ENCODE data around the gene ADAP2. TPM values are rescaled to one million over a fixed set of nuclear protein-coding genes. Genes with fewer than 3 reads are reported as not detected.

ADAP2 gene
- total RNA-seq, 1 donor from 2014 or later, result 9.4 TPM

DNA sequence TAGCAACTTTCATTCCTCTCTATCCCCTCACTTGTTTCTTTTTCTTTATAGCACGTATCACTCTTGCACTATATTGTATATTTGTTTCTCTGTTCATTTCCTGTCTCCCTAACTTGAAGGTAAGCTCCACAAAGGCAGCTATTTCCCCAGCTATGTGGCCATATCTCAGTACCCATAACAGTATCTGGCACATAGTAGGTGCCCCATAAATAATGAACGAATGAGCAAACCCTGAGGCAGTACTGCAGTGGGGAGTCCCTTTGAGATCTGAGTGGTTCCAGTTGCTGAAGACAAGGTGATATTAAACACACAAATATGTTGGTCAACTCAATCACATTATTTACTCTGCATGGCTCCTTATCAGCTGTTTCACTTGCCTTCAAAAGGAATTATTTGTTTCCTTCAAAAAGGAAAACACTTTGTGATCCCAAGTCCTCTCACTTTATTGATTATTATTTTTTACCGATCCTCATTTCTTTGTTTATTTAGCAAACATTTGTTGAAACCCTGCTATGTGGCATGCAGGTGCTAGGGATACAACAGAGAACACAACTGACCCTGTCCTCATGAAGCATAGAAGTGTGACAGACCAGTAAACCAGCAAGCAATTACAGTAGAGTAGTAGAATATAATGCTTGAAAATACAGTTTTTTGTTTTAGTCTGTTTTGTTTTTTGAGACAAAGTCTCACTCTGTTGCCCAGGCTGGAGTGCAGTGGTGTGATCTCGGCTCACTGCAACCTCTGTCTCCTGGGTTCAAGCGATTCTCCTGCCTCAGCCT is 5.7 kb upstream of the ADAP2 start:
- peaks cover 0 to 3% (median 0%) of the 10 kb centered on the region in 3 donors for H3K4me1 ChIP-seq (ENCODE audit: control insufficient read depth in 3 of 3, insufficient read depth in 3 of 3, low read length in 3 of 3)
- no peak overlapping the region for H3K4me3 ChIP-seq (ENCODE audit: low read length in 3 of 3)
- no peaks in the 10 kb centered on the region for H3K36me3 ChIP-seq (ENCODE audit: control insufficient read depth in 3 of 3, insufficient read depth in 3 of 3, low read length in 3 of 3)
- no peak overlapping the region for H3K27ac ChIP-seq (ENCODE audit: low read depth, low read length)
- no peak overlapping the region for H3K9ac ChIP-seq (ENCODE audit: low read depth in 1 of 3, low read length in 3 of 3)
- peaks cover 0 to 11% (median 4%) of the 10 kb centered on the region in 3 donors for H3K27me3 ChIP-seq (ENCODE audit: control insufficient read depth in 3 of 3, insufficient read depth in 3 of 3, low read length in 3 of 3)
- no peaks in the 10 kb centered on the region for H3K9me3 ChIP-seq (ENCODE audit: control insufficient read depth in 3 of 3, low read length in 3 of 3)

DNA sequence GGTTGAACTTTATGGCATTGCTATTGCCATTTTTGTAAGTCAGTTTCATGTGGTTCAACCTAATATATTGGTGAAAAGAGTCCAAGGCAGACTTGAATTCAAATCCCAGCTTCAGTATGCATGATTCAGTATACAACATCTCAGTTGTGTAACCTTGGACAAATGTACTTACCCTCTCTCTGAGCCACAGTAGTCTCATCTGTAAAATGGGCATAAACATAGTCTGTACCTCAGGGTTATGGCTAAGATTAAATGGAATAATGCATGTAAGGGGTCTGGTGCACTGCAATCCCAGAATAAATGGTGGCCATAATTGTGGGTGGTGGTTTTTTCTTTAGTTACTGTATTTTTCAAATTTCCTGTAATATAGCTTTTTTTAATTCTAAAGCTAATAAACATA is 4.7 kb upstream of the ADAP2 start:
- no peak overlapping the region for H3K9ac ChIP-seq (ENCODE audit: low read depth in 1 of 3, low read length in 3 of 3)
- no peaks in the 10 kb centered on the region for H3K36me3 ChIP-seq (ENCODE audit: control insufficient read depth in 3 of 3, insufficient read depth in 3 of 3, low read length in 3 of 3)
- H3K4me1 ChIP-seq (ENCODE audit: control insufficient read depth in 3 of 3, insufficient read depth in 3 of 3, low read length in 3 of 3), result peaks cover 0 to 3% (median 0%) of the 10 kb centered on the region in 3 donors
- no peak overlapping the region for H3K27ac ChIP-seq (ENCODE audit: low read depth, low read length)
- H3K27me3 ChIP-seq (ENCODE audit: control insufficient read depth in 3 of 3, insufficient read depth in 3 of 3, low read length in 3 of 3), result peaks cover 5 to 20% (median 8%) of the 10 kb centered on the region in 3 donors
- no peak overlapping the region for H3K4me3 ChIP-seq (ENCODE audit: low read length in 3 of 3)
- no peaks in the 10 kb centered on the region for H3K9me3 ChIP-seq (ENCODE audit: control insufficient read depth in 3 of 3, low read length in 3 of 3)

DNA sequence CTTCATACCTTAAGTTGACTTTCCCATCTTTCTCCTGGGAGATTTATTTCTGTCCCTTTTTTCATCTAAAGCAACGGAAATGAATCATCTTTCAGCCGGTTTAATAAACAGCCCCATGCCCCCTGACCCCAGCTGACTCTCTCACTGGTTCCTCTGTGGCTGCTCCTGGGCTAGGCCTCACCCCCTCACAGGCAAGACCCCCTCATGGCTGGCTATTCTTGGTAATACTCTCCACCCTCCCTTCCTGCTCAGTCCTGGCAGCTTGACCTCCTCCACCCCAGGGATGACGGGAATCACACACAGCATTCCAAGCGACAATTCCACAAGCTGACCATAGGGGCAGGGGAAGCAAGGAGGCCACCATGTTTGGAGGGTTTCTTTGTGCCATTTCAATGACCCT is 1.5 kb upstream of the ADAP2 start:
- Histone ChIP-seq H3K27ac (ENCODE audit: low read depth, low read length) (no peak overlapping the region), H3K4me3 (ENCODE audit: low read length in 3 of 3) (no peak overlapping the region), H3K36me3 (ENCODE audit: control insufficient read depth in 3 of 3, insufficient read depth in 3 of 3, low read length in 3 of 3) (no peaks in the 10 kb centered on the region), H3K27me3 (ENCODE audit: control insufficient read depth in 3 of 3, insufficient read depth in 3 of 3, low read length in 3 of 3) (peaks cover 28 to 33% (median 32%) of the 10 kb centered on the region in 3 donors), H3K9ac (ENCODE audit: low read depth in 1 of 3, low read length in 3 of 3) (no peak overlapping the region), H3K4me1 (ENCODE audit: control insufficient read depth in 3 of 3, insufficient read depth in 3 of 3, low read length in 3 of 3) (peaks cover 0 to 9% (median 5%) of the 10 kb centered on the region in 3 donors), H3K9me3 (ENCODE audit: control insufficient read depth in 3 of 3, low read length in 3 of 3) (no peaks in the 10 kb centered on the region)

DNA sequence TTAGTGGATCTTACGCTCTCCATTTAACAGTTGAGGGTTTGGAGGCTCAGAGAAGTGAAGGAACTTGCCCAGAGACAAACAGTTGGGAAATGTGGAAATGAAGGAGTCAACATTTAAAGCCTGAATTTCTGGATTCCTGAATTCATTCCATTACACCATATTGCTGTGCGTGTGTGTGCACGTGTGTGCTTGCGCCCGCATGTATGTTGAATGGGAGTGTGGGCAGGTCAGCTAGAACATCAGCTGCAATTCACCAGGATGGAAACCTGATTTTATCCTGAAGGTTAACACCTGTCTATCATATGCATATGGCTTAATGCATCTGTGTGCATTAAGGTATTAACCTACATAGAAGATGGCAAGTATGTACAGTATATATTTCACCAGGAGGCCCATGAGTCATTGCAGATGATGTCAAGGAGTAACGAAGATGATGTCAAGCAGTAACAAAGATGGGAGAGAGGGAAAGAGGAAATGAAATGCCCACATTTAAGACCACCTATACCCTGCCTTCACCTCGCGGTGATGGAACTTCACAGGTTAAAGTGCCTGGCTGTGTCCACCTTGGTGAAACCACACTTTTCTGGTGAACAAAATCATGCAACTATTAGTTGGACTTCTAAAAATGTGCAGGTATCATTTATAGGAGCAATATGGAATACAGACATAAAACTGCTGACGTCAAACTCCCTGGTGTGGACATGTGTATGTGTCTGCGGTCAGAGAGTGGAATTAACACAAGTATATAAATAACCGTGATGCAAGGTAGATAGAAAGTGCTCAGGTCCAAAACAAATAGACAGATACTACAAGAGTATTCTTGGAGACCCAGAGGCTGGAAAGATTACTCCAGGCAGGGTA is 832 bp upstream of the ADAP2 start:
- no peak overlapping the region for H3K9ac ChIP-seq (ENCODE audit: low read depth in 1 of 3, low read length in 3 of 3)
- no peaks in the 10 kb centered on the region for H3K9me3 ChIP-seq (ENCODE audit: control insufficient read depth in 3 of 3, low read length in 3 of 3)
- H3K27ac ChIP-seq (ENCODE audit: low read depth, low read length), result no peak overlapping the region
- no peaks in the 10 kb centered on the region for H3K36me3 ChIP-seq (ENCODE audit: control insufficient read depth in 3 of 3, insufficient read depth in 3 of 3, low read length in 3 of 3)
- peaks cover 0 to 9% (median 5%) of the 10 kb centered on the region in 3 donors for H3K4me1 ChIP-seq (ENCODE audit: control insufficient read depth in 3 of 3, insufficient read depth in 3 of 3, low read length in 3 of 3)
- peak overlapping the region in 1 of 3 donors; percentile 45 for H3K4me3 ChIP-seq (ENCODE audit: low read length in 3 of 3)
- peaks cover 30 to 35% (median 32%) of the 10 kb centered on the region in 3 donors for H3K27me3 ChIP-seq (ENCODE audit: control insufficient read depth in 3 of 3, insufficient read depth in 3 of 3, low read length in 3 of 3)

DNA sequence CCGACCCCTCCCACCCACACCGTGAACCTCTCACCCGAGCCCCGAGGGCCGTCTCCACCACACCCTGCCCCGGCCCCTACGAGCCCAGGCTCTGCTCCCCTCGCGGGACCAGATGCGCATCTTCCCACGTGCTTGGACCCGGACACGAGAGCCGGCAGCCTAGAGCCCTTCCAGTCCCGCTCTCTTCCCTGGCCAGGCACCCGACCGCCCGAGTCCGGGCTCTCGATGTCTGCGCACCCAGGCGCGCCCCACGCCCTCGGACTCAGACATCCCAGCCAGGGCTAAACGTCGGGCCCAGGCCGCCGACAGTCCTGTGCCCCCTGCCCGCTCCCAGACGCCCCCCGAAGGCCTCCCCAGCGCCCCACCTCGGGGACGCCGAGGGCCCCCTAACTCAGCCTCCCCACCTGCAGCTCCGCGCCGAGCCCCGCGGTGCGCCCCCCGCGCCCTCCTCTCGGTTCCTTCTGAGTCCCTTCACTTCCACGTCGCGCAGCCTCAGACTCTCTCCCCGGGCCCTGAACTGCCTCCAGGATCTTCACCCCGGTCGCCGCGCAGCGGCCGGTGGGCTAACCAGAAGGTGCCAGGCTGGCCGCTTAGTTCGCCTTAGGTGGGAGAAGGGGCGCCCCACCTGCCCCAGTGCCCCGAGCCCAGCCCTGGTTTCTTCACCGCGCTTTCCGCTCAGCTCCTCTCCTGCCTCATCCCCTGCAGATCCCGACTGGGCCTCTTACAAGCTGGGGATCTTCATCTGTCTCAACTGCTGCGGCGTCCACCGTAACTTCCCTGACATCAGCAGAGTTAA is 688 bp downstream of the ADAP2 start:
- Histone ChIP-seq H3K27me3 (ENCODE audit: control insufficient read depth in 3 of 3, insufficient read depth in 3 of 3, low read length in 3 of 3) (peaks cover 35 to 46% (median 45%) of the 10 kb centered on the region in 3 donors), H3K36me3 (ENCODE audit: control insufficient read depth in 3 of 3, insufficient read depth in 3 of 3, low read length in 3 of 3) (no peaks in the 10 kb centered on the region), H3K9me3 (ENCODE audit: control insufficient read depth in 3 of 3, low read length in 3 of 3) (no peaks in the 10 kb centered on the region), H3K9ac (ENCODE audit: low read depth in 1 of 3, low read length in 3 of 3) (peak overlapping the region in 2 of 3 donors; percentile 33 to 43), H3K4me1 (ENCODE audit: control insufficient read depth in 3 of 3, insufficient read depth in 3 of 3, low read length in 3 of 3) (peaks cover 0 to 9% (median 5%) of the 10 kb centered on the region in 3 donors), H3K27ac (ENCODE audit: low read depth, low read length) (peak overlapping the region; percentile 36), H3K4me3 (ENCODE audit: low read length in 3 of 3) (peak overlapping the region; percentile 46 to 52 (median 49))

DNA sequence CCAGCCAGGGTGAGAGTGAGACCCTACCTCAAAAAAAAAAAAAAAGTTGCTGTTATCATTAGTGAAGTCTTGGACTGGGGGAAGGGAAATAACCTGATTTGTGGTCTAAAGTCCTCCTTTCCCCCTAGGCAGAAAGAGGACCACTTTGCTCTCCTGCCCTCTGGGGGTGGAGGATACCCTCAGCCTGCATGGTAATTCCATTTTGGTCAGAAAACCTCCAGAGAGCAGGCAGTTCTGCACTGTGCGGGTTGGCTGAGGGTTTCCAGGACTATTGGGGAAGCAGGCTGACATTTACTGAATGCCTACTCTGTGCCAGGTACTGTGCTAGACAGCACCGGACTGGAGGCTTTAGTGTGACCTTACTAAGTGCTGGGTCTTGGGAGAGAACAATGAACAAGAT is 2.6 kb downstream of the ADAP2 start:
- no peak overlapping the region for H3K27ac ChIP-seq (ENCODE audit: low read depth, low read length)
- H3K4me1 ChIP-seq (ENCODE audit: control insufficient read depth in 3 of 3, insufficient read depth in 3 of 3, low read length in 3 of 3), result peaks cover 0 to 9% (median 5%) of the 10 kb centered on the region in 3 donors
- no peaks in the 10 kb centered on the region for H3K36me3 ChIP-seq (ENCODE audit: control insufficient read depth in 3 of 3, insufficient read depth in 3 of 3, low read length in 3 of 3)
- H3K27me3 ChIP-seq (ENCODE audit: control insufficient read depth in 3 of 3, insufficient read depth in 3 of 3, low read length in 3 of 3), result peaks cover 35 to 51% (median 45%) of the 10 kb centered on the region in 3 donors
- no peak overlapping the region for H3K4me3 ChIP-seq (ENCODE audit: low read length in 3 of 3)
- H3K9ac ChIP-seq (ENCODE audit: low read depth in 1 of 3, low read length in 3 of 3), result no peak overlapping the region
- no peaks in the 10 kb centered on the region for H3K9me3 ChIP-seq (ENCODE audit: control insufficient read depth in 3 of 3, low read length in 3 of 3)

DNA sequence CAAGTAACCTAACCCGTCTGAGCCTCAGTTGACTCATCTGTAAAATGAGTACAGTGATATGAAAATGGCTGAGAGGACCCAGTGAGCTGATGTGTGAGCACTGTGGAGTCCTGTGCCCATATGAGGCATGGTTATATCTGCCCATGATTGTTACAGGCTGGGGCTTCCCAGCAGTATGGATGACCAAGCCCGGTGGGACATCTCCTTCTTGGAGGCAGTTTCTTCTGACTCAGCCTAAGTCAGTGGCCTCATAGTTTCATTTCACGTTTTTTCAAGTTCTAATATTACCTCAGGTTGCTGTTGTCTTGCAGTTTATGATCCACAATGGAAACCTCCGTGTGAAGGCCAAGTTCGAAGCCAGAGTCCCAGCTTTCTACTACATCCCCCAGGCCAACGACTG is 4.8 kb downstream of the ADAP2 start:
- Histone ChIP-seq H3K4me1 (ENCODE audit: control insufficient read depth in 3 of 3, insufficient read depth in 3 of 3, low read length in 3 of 3) (peaks cover 0 to 6% (median 5%) of the 10 kb centered on the region in 3 donors), H3K9ac (ENCODE audit: low read depth in 1 of 3, low read length in 3 of 3) (no peak overlapping the region), H3K36me3 (ENCODE audit: control insufficient read depth in 3 of 3, insufficient read depth in 3 of 3, low read length in 3 of 3) (no peaks in the 10 kb centered on the region), H3K9me3 (ENCODE audit: control insufficient read depth in 3 of 3, low read length in 3 of 3) (no peaks in the 10 kb centered on the region), H3K4me3 (ENCODE audit: low read length in 3 of 3) (no peak overlapping the region), H3K27ac (ENCODE audit: low read depth, low read length) (no peak overlapping the region), H3K27me3 (ENCODE audit: control insufficient read depth in 3 of 3, insufficient read depth in 3 of 3, low read length in 3 of 3) (peaks cover 34 to 39% (median 37%) of the 10 kb centered on the region in 3 donors)

DNA sequence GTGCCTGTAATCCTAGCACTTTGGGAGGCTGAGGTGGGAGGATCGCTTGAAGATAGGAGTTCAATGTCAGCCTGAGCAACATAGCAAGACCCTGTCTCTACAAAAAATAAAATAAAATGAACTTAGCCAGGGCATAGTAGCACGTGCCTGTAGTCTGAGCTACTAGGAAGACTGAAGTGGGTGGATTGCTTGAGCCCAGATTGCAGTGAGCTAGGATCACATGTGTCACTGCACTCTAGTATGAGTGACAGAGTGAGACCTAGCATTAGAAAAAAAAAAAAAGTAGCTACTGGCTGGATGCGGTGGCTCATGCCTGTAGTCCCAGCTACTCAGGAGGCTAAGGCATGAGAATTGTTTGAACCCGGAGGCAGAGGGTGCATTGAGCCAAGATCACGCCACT is 6.0 kb downstream of the ADAP2 start:
- Histone ChIP-seq H3K9me3 (ENCODE audit: control insufficient read depth in 3 of 3, low read length in 3 of 3) (no peaks in the 10 kb centered on the region), H3K4me3 (ENCODE audit: low read length in 3 of 3) (no peak overlapping the region), H3K4me1 (ENCODE audit: control insufficient read depth in 3 of 3, insufficient read depth in 3 of 3, low read length in 3 of 3) (peaks cover 0 to 2% (median 2%) of the 10 kb centered on the region in 3 donors), H3K9ac (ENCODE audit: low read depth in 1 of 3, low read length in 3 of 3) (no peak overlapping the region), H3K36me3 (ENCODE audit: control insufficient read depth in 3 of 3, insufficient read depth in 3 of 3, low read length in 3 of 3) (no peaks in the 10 kb centered on the region), H3K27ac (ENCODE audit: low read depth, low read length) (no peak overlapping the region), H3K27me3 (ENCODE audit: control insufficient read depth in 3 of 3, insufficient read depth in 3 of 3, low read length in 3 of 3) (peaks cover 23 to 30% (median 28%) of the 10 kb centered on the region in 3 donors)

DNA sequence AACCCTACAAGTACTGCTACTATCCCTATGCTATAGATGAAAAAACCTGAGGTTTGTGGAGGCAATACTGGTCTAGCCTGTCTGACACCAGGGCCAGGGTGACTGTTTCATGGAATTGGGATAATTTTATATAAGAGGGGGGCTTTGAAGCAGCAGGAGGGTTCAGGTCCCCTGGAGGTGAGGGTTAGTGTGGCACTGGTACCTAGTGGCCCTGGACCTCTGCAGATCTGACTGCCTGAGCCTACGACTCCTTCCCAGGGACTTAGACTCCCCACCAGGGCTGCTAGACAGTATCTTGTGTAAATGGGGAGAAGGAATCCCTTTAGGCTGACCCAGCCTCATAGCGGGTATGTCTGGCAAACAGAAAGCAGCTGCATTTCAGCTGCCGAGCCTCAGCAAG is 6.8 kb downstream of the ADAP2 start:
- Histone ChIP-seq H3K9ac (ENCODE audit: low read depth in 1 of 3, low read length in 3 of 3) (no peak overlapping the region), H3K27ac (ENCODE audit: low read depth, low read length) (no peak overlapping the region), H3K9me3 (ENCODE audit: control insufficient read depth in 3 of 3, low read length in 3 of 3) (no peaks in the 10 kb centered on the region), H3K27me3 (ENCODE audit: control insufficient read depth in 3 of 3, insufficient read depth in 3 of 3, low read length in 3 of 3) (peaks cover 15 to 23% (median 23%) of the 10 kb centered on the region in 3 donors), H3K4me1 (ENCODE audit: control insufficient read depth in 3 of 3, insufficient read depth in 3 of 3, low read length in 3 of 3) (no peaks in the 10 kb centered on the region), H3K36me3 (ENCODE audit: control insufficient read depth in 3 of 3, insufficient read depth in 3 of 3, low read length in 3 of 3) (no peaks in the 10 kb centered on the region), H3K4me3 (ENCODE audit: low read length in 3 of 3) (no peak overlapping the region)

Data from skeletal muscle tissue (tissue), 4 donors.